Measurements from ENCODE around the gene KMO.

GRCh38 chr1:241596633-241597032, 64.5 kb downstream of the KMO start:
- TF ChIP-seq POLR2AphosphoS5 (IDR thresholded peaks at IDR 0.05; ENCODE audit: low read depth, low read length) (no peak), POLR2A (IDR thresholded peaks at IDR 0.05; ENCODE audit: low read depth, low read length) (no peak)

All from GM12892 (cell line).